GM18526 (cell line): ENCODE results near the gene DNASE1L3.

ENCODE experiments used
- POLR2A ChIP-seq: IDR thresholded peaks from 3 replicates; pipeline ENCODE4 v1.6.1; 2011; ENCODE audit not compliant: insufficient read length; ENCODE audit errors: extremely low read depth

The DNASE1L3 gene, protein sequence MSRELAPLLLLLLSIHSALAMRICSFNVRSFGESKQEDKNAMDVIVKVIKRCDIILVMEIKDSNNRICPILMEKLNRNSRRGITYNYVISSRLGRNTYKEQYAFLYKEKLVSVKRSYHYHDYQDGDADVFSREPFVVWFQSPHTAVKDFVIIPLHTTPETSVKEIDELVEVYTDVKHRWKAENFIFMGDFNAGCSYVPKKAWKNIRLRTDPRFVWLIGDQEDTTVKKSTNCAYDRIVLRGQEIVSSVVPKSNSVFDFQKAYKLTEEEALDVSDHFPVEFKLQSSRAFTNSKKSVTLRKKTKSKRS

GRCh38 chr3:58210761-58211460 lies at the start of gene DNASE1L3:
DNASE1L3 (minus strand) TSS chr3:58210972; CDS start chr3:58210906, 66 bp downstream.
- no peak for TF ChIP-seq POLR2A

- no peak for TF ChIP-seq POLR2A
Observed at GRCh38 chr3:58260261-58260731, 49.5 kb upstream of the DNASE1L3 start.

- TF ChIP-seq POLR2A, result no peak
Observed at GRCh38 chr3:58258392-58259055, 47.8 kb upstream of the DNASE1L3 start.

- no peak for TF ChIP-seq POLR2A
Observed at GRCh38 chr3:58256511-58256910, 45.7 kb upstream of the DNASE1L3 start.

DNA sequence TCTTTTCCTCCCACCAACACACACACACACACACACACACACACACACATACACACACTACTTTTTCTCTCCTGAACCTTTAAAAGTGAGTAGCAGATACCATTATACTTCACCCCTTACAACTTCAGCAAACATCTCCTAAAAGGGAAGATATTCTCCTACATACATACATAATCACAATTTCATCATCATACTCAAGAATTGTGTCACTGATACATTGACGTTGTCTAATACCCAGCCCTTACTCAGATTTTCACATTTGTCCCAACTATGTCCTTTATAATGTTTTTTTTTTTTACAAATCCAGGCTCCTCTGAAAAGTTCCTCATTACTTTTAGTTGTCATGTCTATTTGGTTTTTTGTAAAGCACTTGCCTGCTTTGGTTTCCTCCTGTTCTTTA lies 45.3 kb upstream of the DNASE1L3 start:
- TF ChIP-seq POLR2A, result no peak

DNA sequence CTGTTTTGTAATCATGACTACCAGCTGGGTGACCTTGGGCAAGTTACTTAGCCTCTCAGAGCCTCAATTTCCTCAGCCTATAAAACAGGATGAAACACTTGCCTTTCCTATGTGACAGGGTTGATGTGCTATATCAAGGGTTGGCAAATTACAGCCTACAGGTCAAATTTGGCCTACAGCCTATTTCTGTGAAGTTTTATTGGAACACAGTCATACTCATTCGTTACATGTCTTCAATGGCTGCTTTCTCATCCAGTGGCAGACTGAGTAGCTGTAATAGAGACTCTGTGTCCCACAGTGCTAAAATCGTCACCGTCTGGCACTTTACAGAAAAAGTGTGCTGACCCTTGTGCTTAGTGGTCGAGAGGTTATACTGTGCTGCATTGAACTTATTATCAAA lies 43.4 kb upstream of the DNASE1L3 start:
- TF ChIP-seq POLR2A, result no peak

DNA sequence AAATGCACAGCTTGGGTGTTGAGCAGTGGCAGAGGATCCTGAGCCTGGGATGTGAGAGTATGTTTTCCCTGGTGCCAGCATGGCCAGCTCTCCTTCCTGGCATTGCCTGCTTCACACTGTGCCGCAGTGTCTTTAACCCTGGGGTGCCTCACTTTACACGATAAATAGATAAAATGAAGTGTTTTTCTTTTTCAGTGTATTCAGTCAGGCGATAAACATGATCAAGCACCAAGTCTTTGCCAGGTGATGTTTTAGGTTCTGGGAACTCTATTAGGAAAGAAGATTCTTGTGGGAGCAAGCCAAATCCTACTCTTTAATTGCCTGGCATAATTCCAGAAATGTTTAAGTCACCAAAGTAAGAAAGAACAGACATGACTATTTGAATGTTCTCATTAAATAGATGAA lies 40.9 kb upstream of the DNASE1L3 start:
- no peak for TF ChIP-seq POLR2A

- TF ChIP-seq POLR2A, result no peak
Observed at GRCh38 chr3:58250093-58250707, 39.4 kb upstream of the DNASE1L3 start.

DNA sequence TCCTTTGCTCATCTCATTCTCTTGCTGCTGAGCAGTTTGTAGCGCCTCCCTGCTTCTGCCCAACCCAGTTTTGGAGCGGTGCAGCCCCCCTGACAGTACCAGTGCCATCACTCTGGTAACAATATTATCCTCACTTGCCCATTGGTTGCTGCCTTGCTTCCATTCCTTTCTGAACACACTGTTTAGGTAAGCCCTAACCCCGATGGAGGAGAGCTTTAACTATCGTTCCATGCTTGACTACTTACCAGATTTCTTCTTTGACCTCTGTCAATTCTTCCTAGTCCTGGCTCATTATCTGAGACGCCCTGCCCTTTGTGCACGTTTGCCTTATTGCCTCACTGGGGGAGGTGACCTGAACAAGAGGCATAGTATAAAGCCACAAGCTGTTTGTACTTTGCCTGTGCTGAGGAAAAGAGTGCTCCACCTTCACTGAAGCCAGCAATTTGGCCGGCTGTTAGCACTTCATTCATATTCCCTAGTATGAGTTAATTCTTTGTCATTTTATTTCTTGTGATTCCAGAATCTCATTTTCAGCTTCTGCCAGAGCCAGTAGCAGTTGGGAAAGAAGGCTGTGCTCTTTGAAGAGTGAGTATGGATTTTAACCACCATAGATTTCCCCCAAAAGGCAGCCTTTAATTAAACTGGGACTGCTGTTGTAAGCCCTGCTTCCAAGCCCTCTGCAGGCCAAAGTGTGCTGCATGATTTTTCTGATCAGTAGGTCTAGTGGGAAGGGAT lies 38.8 kb upstream of the DNASE1L3 start:
- no peak for TF ChIP-seq POLR2A

DNA sequence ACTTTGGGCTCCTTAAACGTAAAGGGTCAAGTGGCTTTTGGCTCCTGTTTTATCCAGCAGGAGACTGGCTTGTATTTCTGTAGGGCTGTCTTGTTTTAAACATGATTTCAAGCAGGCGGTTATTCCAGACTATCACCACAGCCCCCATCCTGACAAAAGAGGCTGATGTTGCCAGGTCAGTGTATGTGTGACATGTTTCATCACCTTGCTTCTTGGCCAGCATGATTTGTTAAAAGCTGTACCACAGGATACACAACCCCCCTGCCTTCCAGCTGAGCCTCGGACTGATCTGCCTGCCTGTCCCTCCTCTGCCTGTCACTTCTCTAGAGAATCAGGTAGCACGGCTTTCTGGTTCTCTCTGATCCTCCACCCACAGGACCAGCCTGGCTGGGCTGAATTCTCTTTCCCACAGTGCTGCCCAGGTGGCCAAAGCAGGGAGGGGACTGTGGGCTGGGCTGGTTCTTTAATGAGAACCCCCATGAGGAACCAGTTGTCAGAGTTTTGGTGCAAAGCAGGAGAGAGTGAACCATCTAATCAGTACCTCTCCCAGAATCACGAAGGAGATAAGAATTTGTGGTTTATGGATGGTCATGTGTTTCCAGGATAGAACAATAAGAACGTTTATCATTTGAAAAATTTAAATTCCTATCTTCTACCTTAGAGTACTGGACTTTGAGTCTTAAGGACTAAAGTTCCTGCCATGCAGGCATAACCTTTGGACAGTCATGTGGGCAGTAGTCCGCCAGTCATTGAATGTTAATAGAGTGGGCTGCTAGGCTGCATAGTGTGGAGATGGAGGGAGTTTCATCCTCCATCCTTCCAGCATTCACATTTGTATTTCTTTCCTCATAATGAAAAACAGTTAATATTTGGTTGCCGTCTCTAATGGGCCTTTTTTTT lies 35.6 kb upstream of the DNASE1L3 start:
- no peak for TF ChIP-seq POLR2A

DNA sequence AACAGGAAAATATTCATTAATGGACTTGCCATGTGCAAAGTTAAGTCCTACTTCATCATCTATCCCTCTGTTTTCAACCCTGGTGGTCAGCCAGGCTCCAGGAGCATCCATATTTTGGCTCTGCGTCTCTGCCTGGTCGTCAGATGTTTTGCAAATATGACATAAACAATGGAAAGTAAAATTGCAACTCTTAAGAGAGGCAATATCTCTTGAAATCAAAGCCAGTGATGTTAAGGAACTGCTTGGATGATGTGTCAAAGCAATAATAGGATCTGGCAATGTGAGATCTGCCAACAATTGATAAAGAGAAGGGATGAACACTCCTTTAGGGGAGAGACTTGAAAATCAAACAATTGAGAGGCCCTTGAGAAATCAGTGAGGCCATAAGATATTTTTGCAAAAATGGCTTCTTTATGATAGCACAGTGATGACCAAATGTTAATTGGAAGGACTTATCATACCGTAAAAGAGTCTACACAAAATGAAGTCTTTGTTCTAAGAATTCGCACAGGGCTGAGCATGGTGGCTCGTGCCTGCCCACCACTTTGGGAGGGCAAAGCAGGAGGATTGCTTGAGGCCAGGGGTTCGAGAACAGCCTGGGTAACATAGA lies 33.3 kb upstream of the DNASE1L3 start:
- TF ChIP-seq POLR2A, result no peak

- no peak for TF ChIP-seq POLR2A
Observed at GRCh38 chr3:58242340-58242739, 31.6 kb upstream of the DNASE1L3 start.

- TF ChIP-seq POLR2A, result no peak
Observed at GRCh38 chr3:58241306-58242044, 30.7 kb upstream of the DNASE1L3 start.
